ENCODE measurements around the gene RFK.

RFK gene

DNA sequence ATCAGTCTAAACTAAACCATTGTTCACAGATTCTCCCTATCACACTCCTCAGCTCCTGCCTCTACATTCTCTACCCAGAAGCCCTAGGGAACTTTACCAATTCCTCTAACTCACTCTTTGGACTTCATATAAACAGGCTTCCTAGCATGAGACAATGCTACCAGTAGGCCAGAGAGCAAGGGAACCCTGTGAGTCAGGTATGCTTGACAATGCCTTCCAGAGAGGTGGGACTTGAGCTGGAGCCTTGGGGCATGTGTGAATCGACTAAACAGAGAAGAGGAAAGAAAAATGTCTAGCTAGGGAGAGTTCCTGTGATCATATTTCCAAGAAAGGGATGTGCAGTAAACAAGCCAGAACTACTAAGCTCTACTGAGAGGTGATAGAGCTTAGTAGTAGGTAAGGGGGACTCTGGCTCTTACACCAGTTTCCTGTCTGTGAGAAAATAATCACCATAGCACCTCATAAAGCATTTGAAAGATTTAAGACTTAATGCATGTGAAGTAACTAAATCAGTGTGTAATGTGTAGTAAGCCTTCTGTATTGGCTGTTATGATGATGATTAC lies 6.4 kb upstream of the RFK start:
- no peak for TF ChIP-seq PAX5 (IDR thresholded peaks at IDR 0.05; ENCODE audit: insufficient read depth, low read length, severe bottlenecking)
- FAIRE-seq (no peak), DNase-seq (ENCODE audit: insufficient read length, low spot score) (no peak)

DNA sequence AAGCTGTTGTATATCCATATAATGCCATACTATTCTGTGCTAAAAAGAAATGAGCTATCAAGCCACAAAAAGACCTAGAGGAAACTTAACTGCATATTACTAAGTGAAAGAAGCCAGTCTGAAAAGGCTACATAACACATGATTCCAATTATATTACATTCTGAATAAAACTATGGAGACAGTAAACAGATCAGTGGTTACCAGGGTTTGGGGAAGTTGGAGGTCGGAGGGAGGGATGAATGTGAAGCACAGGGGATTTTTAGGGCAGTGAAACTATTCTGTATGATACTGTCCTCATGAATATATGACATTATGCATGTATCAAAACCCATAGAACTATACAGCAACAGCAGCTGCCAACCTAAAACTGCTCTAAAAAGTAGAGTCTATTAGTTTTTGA lies 5.6 kb upstream of the RFK start:
- DNase-seq (ENCODE audit: insufficient read length, low spot score) (no peak), FAIRE-seq (no peak)
- TF ChIP-seq POLR2A (IDR thresholded peaks at IDR 0.05; ENCODE audit: low read depth, low read length) (no peak), PAX5 (IDR thresholded peaks at IDR 0.05; ENCODE audit: insufficient read depth, low read length, severe bottlenecking) (no peak), POU2F2 (IDR thresholded peaks at IDR 0.05; ENCODE audit: low read depth, low read length) (no peak), SPI1 (IDR thresholded peaks at IDR 0.05; ENCODE audit: low read depth, low read length) (no peak), TAF1 (IDR thresholded peaks at IDR 0.05; ENCODE audit: low read depth, low read length) (no peak), POLR2AphosphoS5 (IDR thresholded peaks at IDR 0.05; ENCODE audit: low read depth, low read length) (no peak)

DNA sequence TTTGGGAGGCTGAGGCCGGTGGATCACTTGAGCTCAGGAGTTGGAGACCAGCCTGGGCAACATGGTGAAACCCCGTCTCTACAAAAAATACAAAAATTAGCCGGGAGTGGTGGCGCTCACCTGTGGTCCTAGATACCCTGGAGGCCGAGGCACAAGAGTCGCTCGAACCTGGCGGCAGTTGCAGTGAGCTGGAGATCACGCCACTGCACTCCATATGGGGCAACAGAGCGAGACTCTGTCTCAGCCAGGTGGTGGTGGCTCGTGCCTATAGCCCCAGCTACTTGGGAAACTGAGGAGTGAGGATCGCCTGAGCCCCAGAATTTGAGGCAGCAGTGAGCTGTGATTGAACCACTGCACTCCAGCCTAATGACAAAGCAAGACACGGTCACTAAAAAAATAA lies 2.4 kb upstream of the RFK start:
- DNase-seq (ENCODE audit: insufficient read length, low spot score) (no peak), FAIRE-seq (no peak)
- TF ChIP-seq SPI1 (IDR thresholded peaks at IDR 0.05; ENCODE audit: low read depth, low read length), result no peak
- no peak for TF ChIP-seq POU2F2 (IDR thresholded peaks at IDR 0.05; ENCODE audit: low read depth, low read length)
- TF ChIP-seq POLR2AphosphoS5 (IDR thresholded peaks at IDR 0.05; ENCODE audit: low read depth, low read length), result no peak
- TF ChIP-seq POLR2A (IDR thresholded peaks at IDR 0.05; ENCODE audit: low read depth, low read length), result no peak
- no peak for TF ChIP-seq TAF1 (IDR thresholded peaks at IDR 0.05; ENCODE audit: low read depth, low read length)
- TF ChIP-seq PAX5 (IDR thresholded peaks at IDR 0.05; ENCODE audit: insufficient read depth, low read length, severe bottlenecking), result no peak

DNA sequence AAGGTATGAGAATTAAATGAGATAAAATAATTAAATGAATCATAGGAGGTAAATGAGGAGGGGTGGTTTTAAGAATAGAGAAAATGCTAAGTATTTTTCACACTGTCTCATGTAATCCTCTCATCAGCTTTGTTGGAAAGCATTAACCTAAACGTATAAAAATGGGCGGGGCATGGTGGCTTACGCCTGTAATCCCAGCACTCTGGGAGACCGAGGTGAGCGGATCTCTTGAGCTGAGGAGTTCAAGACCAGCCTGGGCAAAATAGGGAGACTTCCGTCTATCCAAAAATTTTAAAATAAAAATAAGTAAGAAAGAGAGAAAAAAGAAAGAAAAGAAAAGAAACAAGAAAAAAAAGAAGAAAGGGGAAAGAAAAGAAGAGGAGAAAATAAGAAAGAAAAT lies 1.9 kb upstream of the RFK start:
- DNase-seq (ENCODE audit: insufficient read length, low spot score) (no peak), FAIRE-seq (no peak)
- TF ChIP-seq SPI1 (IDR thresholded peaks at IDR 0.05; ENCODE audit: low read depth, low read length), result no peak
- TF ChIP-seq POLR2A (IDR thresholded peaks at IDR 0.05; ENCODE audit: low read depth, low read length), result no peak
- no peak for TF ChIP-seq TAF1 (IDR thresholded peaks at IDR 0.05; ENCODE audit: low read depth, low read length)
- TF ChIP-seq POLR2AphosphoS5 (IDR thresholded peaks at IDR 0.05; ENCODE audit: low read depth, low read length), result no peak
- no peak for TF ChIP-seq PAX5 (IDR thresholded peaks at IDR 0.05; ENCODE audit: insufficient read depth, low read length, severe bottlenecking)
- no peak for TF ChIP-seq POU2F2 (IDR thresholded peaks at IDR 0.05; ENCODE audit: low read depth, low read length)

DNA sequence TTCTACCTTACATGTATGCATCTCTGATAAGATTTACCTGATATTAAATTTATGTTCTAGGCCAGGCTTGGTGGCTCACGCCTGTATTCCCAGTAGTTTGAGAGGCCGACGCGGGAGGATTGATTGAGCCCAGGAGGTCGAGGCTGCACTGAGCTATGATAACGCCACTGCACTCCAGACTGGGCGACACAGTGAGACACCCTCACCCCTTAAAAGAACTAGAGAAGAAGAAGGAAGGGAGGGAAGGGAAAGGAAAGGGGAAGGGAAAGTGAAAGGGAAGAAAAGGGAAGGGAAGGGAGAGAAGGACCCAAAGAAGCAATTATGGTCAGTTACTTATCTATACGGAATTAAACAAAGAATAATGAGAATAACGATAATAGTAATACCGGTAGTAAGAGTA lies 1.2 kb upstream of the RFK start:
- no peak for TF ChIP-seq POLR2AphosphoS5 (IDR thresholded peaks at IDR 0.05; ENCODE audit: low read depth, low read length)
- no peak for TF ChIP-seq POLR2A (IDR thresholded peaks at IDR 0.05; ENCODE audit: low read depth, low read length)
- TF ChIP-seq SPI1 (IDR thresholded peaks at IDR 0.05; ENCODE audit: low read depth, low read length), result no peak
- TF ChIP-seq PAX5 (IDR thresholded peaks at IDR 0.05; ENCODE audit: insufficient read depth, low read length, severe bottlenecking), result no peak
- TF ChIP-seq TAF1 (IDR thresholded peaks at IDR 0.05; ENCODE audit: low read depth, low read length), result no peak
- TF ChIP-seq POU2F2 (IDR thresholded peaks at IDR 0.05; ENCODE audit: low read depth, low read length), result no peak
- no peak for DNase-seq (ENCODE audit: insufficient read length, low spot score)
- no peak for FAIRE-seq

DNA sequence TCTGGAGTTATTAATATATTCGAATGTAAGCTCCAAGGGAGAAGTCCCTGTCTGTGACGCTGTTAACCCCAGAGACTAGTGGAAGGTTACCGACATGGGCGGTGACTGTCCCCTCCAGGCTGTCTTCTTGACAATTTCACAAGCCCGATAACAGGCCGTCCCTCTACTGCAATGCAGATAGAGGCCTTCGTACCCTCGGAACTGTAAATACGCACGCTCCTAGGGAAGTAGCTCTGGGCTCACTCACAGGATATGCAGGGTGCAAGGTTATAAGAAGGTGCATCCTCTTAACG lies 680 bp upstream of the RFK start:
- TF ChIP-seq PAX5 (IDR thresholded peaks at IDR 0.05; ENCODE audit: insufficient read depth, low read length, severe bottlenecking), result no peak
- no peak for TF ChIP-seq TAF1 (IDR thresholded peaks at IDR 0.05; ENCODE audit: low read depth, low read length)
- TF ChIP-seq POU2F2 (IDR thresholded peaks at IDR 0.05; ENCODE audit: low read depth, low read length), result no peak
- no peak for TF ChIP-seq POLR2A (IDR thresholded peaks at IDR 0.05; ENCODE audit: low read depth, low read length)
- TF ChIP-seq SPI1 (IDR thresholded peaks at IDR 0.05; ENCODE audit: low read depth, low read length), result no peak
- TF ChIP-seq POLR2AphosphoS5 (IDR thresholded peaks at IDR 0.05; ENCODE audit: low read depth, low read length), result no peak
- DNase-seq (ENCODE audit: insufficient read length, low spot score) (peak; percentile 16), FAIRE-seq (peak; percentile 72)

DNA sequence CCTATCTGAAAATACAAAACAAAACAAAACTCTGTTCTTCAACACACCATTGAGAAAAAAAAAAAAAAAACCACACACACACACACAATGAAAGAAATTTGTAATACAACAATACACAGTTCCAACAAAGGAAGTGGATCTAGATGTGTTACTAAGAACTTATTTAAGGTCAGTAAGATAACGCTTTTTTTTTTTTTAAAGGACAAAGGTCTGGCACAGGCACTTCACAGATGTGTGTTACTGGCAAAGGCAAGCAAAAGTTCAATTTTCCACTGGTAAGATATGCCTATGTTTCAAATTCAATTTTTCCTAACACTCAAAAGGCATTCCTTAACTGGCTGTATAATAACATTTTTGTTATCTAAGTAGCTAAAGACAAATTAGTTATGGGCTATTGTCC lies 3.6 kb downstream of the RFK start:
- no peak for FAIRE-seq
- DNase-seq (ENCODE audit: insufficient read length, low spot score), result no peak
- TF ChIP-seq POU2F2 (IDR thresholded peaks at IDR 0.05; ENCODE audit: low read depth, low read length) (no peak), PAX5 (IDR thresholded peaks at IDR 0.05; ENCODE audit: insufficient read depth, low read length, severe bottlenecking) (no peak), POLR2AphosphoS5 (IDR thresholded peaks at IDR 0.05; ENCODE audit: low read depth, low read length) (no peak), POLR2A (IDR thresholded peaks at IDR 0.05; ENCODE audit: low read depth, low read length) (no peak), SPI1 (IDR thresholded peaks at IDR 0.05; ENCODE audit: low read depth, low read length) (no peak), TAF1 (IDR thresholded peaks at IDR 0.05; ENCODE audit: low read depth, low read length) (no peak)

DNA sequence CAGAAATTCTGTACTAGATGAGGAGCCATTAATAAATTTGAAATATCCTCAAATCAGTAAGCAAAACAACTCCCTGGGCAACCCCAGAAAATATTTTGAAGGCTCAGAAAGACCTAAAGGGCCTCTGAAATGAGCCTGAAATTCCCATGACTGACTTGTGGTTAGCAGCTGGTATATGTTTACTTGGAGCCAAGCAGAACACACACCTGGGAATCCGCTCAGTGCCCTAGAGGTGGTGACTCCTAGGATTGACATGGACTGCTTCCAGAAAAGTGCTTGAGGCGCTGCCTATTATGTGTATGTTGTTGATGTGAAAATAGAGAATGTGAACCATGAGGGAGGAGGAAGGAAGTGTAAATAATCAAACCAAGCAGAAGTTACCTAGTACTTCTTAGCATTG lies 14.7 kb downstream of the RFK start:
- FAIRE-seq, result no peak
- TF ChIP-seq SPI1 (IDR thresholded peaks at IDR 0.05; ENCODE audit: low read depth, low read length) (no peak), TAF1 (IDR thresholded peaks at IDR 0.05; ENCODE audit: low read depth, low read length) (no peak), POU2F2 (IDR thresholded peaks at IDR 0.05; ENCODE audit: low read depth, low read length) (no peak), PAX5 (IDR thresholded peaks at IDR 0.05; ENCODE audit: insufficient read depth, low read length, severe bottlenecking) (no peak)
- no peak for DNase-seq (ENCODE audit: insufficient read length, low spot score)

DNA sequence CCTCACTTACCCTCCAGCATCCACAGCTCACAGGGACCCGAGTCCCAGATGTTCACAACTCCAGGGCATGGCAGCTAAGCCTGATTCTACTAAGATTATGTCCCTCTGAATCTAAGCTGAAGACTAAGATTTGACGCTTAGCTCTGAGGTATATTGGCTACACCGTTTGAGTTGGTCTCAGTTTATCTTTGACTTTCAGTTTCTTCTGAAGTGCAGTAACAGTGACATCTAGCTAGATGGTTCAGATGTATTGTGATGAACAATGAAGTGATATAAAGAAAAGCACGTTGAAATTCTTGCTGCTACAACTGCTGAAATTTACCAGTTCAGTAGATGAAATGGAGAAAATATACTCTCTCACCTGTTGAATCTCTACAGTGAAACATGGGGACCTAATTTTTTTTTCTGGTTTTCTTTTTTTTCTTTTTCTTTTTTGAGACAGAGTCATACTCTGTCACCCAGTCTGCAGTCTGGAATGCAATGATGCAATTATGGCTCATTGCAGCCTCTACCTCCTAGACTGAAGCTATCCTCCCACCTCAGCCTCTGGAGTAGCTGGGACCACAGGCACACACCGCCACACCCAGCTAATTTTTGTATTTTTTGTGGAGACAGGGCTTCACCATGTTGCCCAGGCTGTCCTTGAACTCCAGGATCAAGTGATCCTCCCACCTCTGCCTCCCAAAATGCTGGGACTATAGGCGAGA lies 15.7 kb downstream of the RFK start:
- FAIRE-seq, result no peak
- no peak for TF ChIP-seq SPI1 (IDR thresholded peaks at IDR 0.05; ENCODE audit: low read depth, low read length)
- no peak for TF ChIP-seq POLR2A (IDR thresholded peaks at IDR 0.05; ENCODE audit: low read depth, low read length)
- no peak for TF ChIP-seq PAX5 (IDR thresholded peaks at IDR 0.05; ENCODE audit: insufficient read depth, low read length, severe bottlenecking)
- TF ChIP-seq POU2F2 (IDR thresholded peaks at IDR 0.05; ENCODE audit: low read depth, low read length), result no peak
- no peak for TF ChIP-seq POLR2AphosphoS5 (IDR thresholded peaks at IDR 0.05; ENCODE audit: low read depth, low read length)
- no peak for TF ChIP-seq TAF1 (IDR thresholded peaks at IDR 0.05; ENCODE audit: low read depth, low read length)
- DNase-seq (ENCODE audit: insufficient read length, low spot score), result no peak

DNA sequence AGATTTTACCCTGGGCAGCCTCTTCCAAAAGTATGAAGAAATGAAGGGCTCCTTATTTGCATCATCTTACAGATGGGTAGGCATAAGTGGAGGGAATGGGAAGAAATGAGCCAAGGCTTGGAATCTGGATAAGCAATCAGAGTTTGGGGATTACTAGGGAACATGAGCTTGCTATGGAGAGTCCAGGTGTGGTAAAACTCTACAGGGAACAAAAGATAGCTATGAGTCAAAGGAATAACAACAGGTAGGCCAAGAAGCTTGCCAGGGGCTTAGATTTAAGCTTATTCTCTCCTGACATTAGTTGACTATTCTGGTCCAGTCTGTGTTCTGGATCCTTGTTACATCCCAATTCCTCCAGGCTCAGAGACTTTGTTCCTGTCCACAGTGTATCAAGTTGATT lies 16.4 kb downstream of the RFK start:
- FAIRE-seq, result no peak

More for the DNA sequence above, 16.4 kb downstream of the RFK start:
- TF ChIP-seq SPI1 (IDR thresholded peaks at IDR 0.05; ENCODE audit: low read depth, low read length) (no peak), POLR2A (IDR thresholded peaks at IDR 0.05; ENCODE audit: low read depth, low read length) (no peak), POLR2AphosphoS5 (IDR thresholded peaks at IDR 0.05; ENCODE audit: low read depth, low read length) (no peak), PAX5 (IDR thresholded peaks at IDR 0.05; ENCODE audit: insufficient read depth, low read length, severe bottlenecking) (no peak), TAF1 (IDR thresholded peaks at IDR 0.05; ENCODE audit: low read depth, low read length) (no peak), POU2F2 (IDR thresholded peaks at IDR 0.05; ENCODE audit: low read depth, low read length) (no peak)
- no peak for DNase-seq (ENCODE audit: insufficient read length, low spot score)
